ENCODE results near the gene ODAD4.
A peak's percentile ranks its signal among the peaks of the same experiment; 100 is the strongest.

ODAD4 gene

DNA sequence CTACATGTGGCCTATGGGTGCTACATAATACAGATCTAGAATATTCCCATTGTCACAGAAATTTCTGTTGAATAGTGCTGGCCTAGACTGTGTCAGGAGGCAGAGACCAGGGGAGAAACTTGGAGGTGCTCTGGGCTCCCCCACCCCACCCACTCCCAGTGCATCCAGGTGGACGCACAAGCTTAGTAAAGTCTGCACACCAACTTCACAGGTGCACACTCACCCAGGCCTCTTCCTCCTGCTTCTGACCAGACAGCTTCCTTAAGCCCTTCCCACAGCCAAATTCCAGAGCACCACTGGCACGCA, 28.6 kb downstream of the ODAD4 start:
- no peaks in the 10 kb centered on the region for H3K9me3 ChIP-seq (ENCODE audit: severe bottlenecking)
- H3K4me3 ChIP-seq (ENCODE audit: severe bottlenecking): no peak overlapping the region
- H3K4me1 ChIP-seq (ENCODE audit: insufficient read depth, poor library complexity, severe bottlenecking): no peaks in the 10 kb centered on the region
- no peak overlapping the region for H3K27ac ChIP-seq (ENCODE audit: poor library complexity, severe bottlenecking)
- no peak for DNase-seq (ENCODE audit: low spot score)
- H3K27me3 ChIP-seq (ENCODE audit: insufficient read depth, poor library complexity, severe bottlenecking): no peaks in the 10 kb centered on the region
- TF ChIP-seq, protein P1, sequence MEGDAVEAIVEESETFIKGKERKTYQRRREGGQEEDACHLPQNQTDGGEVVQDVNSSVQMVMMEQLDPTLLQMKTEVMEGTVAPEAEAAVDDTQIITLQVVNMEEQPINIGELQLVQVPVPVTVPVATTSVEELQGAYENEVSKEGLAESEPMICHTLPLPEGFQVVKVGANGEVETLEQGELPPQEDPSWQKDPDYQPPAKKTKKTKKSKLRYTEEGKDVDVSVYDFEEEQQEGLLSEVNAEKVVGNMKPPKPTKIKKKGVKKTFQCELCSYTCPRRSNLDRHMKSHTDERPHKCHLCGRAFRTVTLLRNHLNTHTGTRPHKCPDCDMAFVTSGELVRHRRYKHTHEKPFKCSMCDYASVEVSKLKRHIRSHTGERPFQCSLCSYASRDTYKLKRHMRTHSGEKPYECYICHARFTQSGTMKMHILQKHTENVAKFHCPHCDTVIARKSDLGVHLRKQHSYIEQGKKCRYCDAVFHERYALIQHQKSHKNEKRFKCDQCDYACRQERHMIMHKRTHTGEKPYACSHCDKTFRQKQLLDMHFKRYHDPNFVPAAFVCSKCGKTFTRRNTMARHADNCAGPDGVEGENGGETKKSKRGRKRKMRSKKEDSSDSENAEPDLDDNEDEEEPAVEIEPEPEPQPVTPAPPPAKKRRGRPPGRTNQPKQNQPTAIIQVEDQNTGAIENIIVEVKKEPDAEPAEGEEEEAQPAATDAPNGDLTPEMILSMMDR (IDR thresholded peaks at IDR 0.05; ENCODE audit: poor library complexity, severe bottlenecking): no peak
- no peak for ATAC-seq (ENCODE audit: low read depth)
- H3K36me3 ChIP-seq (ENCODE audit: low read depth): no peaks in the 10 kb centered on the region

DNA sequence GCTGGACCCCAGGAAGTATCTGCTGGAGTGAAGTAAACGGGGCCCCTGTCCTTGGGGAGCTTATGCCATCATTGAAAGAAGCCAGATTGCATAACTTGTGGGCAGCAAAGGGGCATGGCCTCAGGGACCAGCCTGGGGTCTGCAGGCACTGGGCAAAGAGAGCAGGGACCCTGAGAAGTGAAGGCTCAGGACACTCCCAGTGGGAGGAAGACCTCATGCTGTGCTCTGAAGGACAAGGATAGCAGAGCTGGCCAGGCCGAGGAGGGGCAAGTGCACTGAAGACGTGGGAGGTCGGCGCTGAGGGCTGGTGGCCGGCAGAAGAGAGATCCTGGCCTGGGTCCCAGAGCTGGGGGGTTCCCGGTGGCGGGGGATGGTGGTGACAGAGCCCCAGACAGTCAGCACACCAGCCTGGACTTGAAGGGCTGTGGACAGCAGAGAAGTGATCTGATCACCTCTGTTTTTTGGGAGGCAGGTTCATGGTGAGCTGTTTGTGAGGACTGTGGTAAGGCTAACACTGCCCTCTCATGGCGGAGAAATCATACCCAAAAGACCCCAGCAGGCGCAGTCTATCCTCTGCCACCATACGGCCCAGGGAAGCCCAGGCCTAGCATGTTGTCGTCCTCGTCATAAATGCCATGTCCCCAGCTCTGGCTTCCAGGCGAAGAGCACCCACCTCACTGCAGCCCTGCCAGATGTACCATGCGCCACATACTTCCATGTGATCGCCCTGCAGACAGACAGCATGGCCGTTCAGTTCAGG, 29.1 kb downstream of the ODAD4 start:
- H3K36me3 ChIP-seq (ENCODE audit: low read depth): no peaks in the 10 kb centered on the region
- no peak for DNase-seq (ENCODE audit: low spot score)
- TF ChIP-seq, protein P1 (IDR thresholded peaks at IDR 0.05; ENCODE audit: poor library complexity, severe bottlenecking): peak; percentile 41
- H3K27ac ChIP-seq (ENCODE audit: poor library complexity, severe bottlenecking): no peak overlapping the region
- no peak overlapping the region for H3K4me3 ChIP-seq (ENCODE audit: severe bottlenecking)
- H3K27me3 ChIP-seq (ENCODE audit: insufficient read depth, poor library complexity, severe bottlenecking): no peaks in the 10 kb centered on the region
- ATAC-seq (ENCODE audit: low read depth): peak; percentile 40
- H3K9me3 ChIP-seq (ENCODE audit: severe bottlenecking): no peaks in the 10 kb centered on the region
- no peaks in the 10 kb centered on the region for H3K4me1 ChIP-seq (ENCODE audit: insufficient read depth, poor library complexity, severe bottlenecking)

DNA sequence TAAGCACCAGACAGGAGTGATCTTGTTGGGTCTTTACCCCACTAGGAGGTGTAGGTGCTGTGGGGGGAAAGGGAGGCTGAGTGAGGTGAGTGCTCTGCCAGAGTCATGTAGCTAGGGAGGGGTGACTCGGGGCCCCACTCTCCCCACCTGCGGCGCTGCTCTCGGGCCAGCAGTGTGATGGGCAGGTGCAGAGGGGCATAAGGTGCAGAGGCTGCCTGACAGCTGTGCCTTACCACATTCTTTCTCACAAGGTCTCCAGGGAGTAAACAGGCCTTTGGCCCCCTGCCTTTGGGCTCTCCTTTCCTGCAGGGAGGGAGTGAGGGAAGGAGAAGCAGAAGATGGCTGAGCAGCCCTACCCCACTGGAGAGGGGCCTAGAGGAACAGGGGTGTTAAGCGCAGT, 31.7 kb downstream of the ODAD4 start:
- Histone ChIP-seq H3K36me3 (ENCODE audit: low read depth) (no peaks in the 10 kb centered on the region), H3K27me3 (ENCODE audit: insufficient read depth, poor library complexity, severe bottlenecking) (no peaks in the 10 kb centered on the region), H3K27ac (ENCODE audit: poor library complexity, severe bottlenecking) (no peak overlapping the region), H3K9me3 (ENCODE audit: severe bottlenecking) (no peaks in the 10 kb centered on the region), H3K4me3 (ENCODE audit: severe bottlenecking) (no peak overlapping the region), H3K4me1 (ENCODE audit: insufficient read depth, poor library complexity, severe bottlenecking) (no peaks in the 10 kb centered on the region)
- DNase-seq (ENCODE audit: low spot score) (no peak), ATAC-seq (ENCODE audit: low read depth) (no peak)
- TF ChIP-seq, protein P1 (IDR thresholded peaks at IDR 0.05; ENCODE audit: poor library complexity, severe bottlenecking): no peak

DNA sequence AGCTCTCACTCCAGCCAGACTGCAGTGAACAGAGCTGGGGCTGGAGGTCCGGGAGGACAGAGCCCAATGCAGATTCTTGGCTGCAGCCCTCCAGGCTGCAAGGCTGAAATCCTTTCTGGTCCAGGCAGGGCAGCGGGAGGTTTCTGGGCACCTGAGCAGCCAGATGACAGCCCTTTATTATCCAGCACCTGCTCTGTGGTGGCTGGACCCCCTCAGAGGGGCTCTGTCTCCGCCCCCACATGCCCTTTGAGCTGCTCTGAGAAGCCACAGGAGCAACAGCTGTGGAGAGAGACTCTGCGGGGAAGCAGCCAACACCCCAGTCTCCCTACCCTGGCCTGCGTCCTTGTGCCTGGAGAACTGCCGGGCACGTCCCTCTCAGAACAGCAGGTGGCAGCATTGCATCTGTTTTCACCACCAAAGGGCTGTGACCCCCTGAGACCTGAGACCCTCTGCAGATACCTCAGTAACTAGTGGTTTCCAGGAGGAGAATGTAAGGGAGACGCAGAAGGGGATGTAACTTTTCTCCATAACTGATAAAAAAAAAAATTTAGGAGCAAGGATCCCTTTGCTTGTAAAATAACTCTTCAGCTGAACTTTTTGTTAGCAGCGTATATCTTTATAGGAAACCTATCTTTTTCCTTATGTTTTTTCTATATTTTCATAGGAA, 32.5 kb downstream of the ODAD4 start:
- Histone ChIP-seq H3K4me3 (ENCODE audit: severe bottlenecking) (no peak overlapping the region), H3K27ac (ENCODE audit: poor library complexity, severe bottlenecking) (no peak overlapping the region), H3K9me3 (ENCODE audit: severe bottlenecking) (no peaks in the 10 kb centered on the region), H3K36me3 (ENCODE audit: low read depth) (peaks cover under 1% of the 10 kb centered on the region), H3K4me1 (ENCODE audit: insufficient read depth, poor library complexity, severe bottlenecking) (no peaks in the 10 kb centered on the region), H3K27me3 (ENCODE audit: insufficient read depth, poor library complexity, severe bottlenecking) (no peaks in the 10 kb centered on the region)
- TF ChIP-seq, protein P1 (IDR thresholded peaks at IDR 0.05; ENCODE audit: poor library complexity, severe bottlenecking): peak; percentile 84
- no peak for DNase-seq (ENCODE audit: low spot score)
- peak; percentile 24; the same call in 1 of the 3 replicates for ATAC-seq (ENCODE audit: low read depth)
